Measurements from ENCODE around the gene QSOX1.
A peak's percentile ranks its signal among the peaks of the same experiment; 100 is the strongest.
"Not testable (repeated sequence)": the region's sequence is repeated elsewhere in the genome, so short reads cannot be mapped to it uniquely, and the experiment has no call there.

QSOX1 gene

DNA sequence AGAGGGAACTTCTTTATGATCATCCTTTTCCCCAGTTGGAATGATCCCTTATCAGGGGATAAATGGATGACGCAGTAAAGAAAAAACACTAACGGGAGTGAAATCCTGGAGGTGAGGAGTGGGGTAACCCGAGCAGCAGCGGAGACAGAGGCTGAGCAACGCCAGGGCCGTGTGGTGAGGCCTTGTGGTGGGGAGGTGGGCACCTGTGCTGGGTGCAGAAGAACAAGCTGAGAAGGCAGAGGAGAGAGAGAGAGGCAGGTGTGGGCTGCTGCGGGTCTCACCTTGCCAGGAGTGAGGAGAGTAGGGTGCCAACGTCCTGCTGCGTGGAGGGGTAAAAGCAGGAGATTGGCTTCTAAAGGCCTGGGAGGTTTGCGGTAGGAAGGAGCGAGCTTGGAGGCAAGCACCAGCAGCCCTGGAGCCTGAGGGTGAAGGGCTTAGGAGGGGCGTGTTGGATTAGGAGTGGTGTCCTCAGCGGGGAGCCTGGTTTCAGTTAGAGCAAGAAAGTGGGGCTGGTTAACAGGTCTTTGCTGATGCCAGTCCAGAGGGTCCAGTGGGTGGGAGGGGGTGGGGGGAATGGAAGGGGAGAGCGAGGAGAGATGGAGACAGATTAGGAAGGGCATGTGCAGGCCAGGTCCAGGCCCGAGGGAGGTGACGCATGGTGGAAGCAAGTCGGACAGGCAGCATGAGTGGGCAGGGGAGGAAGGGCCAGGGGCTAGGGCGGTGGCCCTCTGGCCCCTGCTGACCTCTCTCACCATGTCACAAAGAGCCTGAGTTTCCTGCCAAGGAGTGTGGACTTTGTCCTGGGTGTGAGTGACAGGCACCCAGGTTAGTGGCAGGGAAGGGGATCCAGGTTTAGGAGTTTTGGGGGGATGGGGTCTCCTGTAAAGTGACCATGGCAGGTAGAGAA is 38.7 kb downstream of the QSOX1 start:
- DNase-seq (ENCODE audit: low spot score), result no peak

DNA sequence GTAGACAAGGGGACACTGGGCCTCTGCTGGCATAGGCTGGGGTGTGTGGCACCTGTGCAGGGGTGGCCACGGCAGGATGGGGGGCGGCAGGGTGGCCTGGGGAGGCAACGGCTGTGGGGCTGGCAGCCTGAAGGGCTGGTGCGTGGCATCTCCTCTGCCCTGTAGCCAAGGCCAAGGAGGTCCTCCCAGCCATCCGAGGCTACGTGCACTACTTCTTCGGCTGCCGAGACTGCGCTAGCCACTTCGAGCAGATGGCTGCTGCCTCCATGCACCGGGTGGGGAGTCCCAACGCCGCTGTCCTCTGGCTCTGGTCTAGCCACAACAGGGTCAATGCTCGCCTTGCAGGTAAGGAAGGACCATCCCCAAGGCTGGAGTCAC is 39.4 kb downstream of the QSOX1 start:
- no peak for DNase-seq (ENCODE audit: low spot score)

DNA sequence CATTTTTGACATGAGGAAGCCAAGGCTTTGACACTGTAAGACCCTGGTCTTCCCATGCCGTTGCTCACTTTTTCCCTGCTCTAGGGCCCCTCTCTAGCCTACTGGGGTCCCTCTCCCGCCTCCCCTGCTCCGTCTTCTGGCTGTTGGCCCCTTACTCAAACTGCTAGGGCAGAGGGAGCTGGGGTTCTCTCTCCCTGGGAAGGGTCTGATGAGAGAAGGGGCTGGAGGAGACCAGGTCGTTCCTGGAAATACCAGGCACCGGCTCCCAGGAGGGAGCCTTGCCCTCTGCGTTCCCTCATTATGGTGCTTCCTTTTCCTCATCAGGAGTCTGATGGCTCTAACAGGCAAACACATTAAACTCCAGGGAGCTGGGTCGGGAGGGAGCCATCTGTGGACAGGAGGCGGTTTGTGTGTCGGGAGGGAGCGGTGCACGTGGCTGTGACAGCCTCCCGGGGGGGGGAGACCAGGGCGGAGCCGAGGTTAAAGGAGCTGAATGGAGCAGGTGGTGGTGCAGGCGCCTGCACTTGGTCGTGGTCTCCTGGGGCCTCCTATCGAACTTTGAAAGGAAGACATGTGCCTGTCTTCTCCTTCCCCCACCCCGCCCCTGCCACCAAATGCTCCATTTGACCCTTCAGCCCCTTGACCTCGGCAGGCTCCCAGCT is 40.0 kb downstream of the QSOX1 start:
- no peak for DNase-seq (ENCODE audit: low spot score)

DNA sequence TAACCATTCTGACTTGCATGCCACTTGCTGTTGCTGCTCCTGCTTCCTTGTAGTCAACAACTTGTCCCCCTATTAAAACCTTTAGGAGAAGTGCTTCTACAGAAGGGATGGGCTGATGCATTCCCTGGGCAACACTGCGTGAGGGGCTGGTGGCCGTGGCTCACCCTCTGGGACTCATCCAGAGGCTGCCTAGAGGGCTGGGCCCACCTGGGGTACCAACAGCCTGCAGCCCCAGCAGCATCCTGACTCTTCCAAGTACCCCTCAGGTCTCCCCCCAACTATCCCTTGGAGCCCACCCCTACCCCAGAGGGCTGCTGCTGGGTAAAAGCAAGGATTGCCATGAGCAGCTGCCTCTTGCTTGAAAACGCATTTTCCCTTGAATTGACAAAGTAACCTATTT is 40.7 kb downstream of the QSOX1 start:
- DNase-seq (ENCODE audit: low spot score), result no peak

DNA sequence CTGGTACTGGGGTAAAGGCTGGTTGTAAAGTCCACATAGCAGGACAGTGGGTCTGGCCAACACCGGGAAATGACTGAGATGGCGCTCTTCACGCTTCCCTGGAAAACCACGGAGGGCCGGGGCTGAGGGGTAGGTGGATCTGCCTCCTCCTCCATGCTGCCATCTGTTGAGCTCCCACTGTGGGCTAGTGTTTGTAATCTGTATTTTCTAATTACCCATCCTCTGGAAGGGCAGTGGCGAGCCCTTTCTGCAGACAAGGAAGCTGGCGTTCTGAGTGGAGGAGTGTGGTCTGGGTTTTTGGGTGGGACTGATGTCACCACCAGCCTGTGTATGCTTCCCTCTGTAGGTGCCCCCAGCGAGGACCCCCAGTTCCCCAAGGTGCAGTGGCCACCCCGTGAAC is 41.2 kb downstream of the QSOX1 start:
- DNase-seq (ENCODE audit: low spot score), result no peak

DNA sequence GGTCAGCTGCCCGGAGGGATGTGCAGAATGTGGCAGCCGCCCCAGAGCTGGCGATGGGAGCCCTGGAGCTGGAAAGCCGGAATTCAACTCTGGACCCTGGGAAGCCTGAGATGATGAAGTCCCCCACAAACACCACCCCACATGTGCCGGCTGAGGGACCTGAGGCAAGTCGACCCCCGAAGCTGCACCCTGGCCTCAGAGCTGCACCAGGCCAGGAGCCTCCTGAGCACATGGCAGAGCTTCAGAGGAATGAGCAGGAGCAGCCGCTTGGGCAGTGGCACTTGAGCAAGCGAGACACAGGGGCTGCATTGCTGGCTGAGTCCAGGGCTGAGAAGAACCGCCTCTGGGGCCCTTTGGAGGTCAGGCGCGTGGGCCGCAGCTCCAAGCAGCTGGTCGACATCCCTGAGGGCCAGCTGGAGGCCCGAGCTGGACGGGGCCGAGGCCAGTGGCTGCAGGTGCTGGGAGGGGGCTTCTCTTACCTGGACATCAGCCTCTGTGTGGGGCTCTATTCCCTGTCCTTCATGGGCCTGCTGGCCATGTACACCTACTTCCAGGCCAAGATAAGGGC is 41.9 kb downstream of the QSOX1 start:
- DNase-seq (ENCODE audit: low spot score), result no peak

DNA sequence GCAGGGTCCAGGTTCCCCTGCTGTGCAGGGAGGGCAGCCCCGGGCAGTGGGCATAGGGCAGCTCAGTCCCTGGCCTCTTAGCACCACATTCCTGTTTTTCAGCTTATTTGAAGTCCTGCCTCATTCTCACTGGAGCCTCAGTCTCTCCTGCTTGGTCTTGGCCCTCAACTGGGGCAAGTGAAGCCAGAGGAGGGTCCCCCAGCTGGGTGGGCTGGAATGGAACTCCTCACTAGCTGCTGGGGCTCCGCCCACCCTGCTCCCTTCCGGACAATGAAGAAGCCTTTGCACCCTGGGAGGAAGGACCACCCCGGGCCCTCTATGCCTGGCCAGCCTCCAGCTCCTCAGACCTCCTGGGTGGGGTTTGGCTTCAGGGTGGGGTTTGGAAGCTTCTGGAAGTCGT is 42.6 kb downstream of the QSOX1 start:
- no peak for DNase-seq (ENCODE audit: low spot score)

DNA sequence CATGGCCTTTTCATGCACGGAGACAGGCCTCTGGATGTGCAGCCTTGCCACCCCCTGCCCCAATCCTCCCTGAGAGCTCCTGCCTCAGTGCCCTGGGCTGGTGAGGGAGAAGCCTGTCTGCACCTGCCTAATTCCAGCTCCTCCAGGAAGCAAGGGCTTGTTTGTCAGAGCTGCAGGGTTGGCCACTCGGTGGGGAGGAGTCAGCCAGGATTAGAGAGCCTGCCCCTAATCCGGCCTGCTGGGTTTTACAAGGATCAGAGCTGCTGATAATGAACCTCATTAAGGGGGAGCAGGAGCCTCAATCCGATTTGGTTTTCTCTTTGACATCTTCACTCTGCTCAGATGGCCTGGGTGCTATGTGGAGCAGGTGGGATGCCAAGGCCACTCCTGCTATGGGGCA is 43.5 kb downstream of the QSOX1 start:
- DNase-seq (ENCODE audit: low spot score), result no peak

DNA sequence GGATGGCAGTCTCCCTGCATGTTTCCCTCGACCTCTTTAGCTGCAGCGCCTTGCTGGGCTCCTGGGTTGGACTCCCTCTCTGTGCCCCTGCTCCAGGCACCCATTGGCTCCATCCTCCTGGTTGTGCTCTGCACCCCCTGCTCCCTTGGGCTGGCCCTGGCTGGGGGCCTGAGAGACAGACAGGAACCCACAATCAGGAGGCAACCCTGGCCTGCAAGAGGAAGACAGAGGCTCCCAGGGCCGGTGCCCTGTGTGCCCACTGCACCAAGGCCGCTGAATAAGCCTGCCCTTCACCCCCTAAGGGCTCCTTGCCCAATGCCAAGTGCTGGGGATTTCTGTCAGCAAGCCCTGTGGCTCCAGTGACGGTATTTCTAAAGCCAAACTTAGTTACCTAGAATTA is 43.9 kb downstream of the QSOX1 start:
- DNase-seq (ENCODE audit: low spot score), result no peak

DNA sequence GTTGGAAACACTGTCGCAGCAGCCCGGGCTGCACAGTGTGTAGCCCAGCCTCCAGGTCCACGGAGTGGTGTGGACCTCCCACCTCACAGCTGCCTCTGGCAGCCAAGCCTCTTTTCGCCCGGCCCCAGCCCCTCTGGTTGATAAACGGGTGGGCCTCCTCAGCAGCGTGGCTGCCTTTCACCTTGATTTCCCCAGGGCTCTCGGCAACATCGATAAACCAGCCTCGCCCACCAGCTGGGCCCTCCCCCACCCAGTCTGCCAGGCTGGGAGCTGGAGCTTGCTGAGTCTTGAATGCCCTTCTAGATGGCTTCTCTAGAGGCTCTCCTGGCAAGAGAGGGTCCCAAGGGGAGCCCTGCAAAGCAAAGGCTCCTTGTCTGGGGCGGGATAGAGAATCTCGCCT is 44.3 kb downstream of the QSOX1 start:
- DNase-seq (ENCODE audit: low spot score), result no peak

DNA sequence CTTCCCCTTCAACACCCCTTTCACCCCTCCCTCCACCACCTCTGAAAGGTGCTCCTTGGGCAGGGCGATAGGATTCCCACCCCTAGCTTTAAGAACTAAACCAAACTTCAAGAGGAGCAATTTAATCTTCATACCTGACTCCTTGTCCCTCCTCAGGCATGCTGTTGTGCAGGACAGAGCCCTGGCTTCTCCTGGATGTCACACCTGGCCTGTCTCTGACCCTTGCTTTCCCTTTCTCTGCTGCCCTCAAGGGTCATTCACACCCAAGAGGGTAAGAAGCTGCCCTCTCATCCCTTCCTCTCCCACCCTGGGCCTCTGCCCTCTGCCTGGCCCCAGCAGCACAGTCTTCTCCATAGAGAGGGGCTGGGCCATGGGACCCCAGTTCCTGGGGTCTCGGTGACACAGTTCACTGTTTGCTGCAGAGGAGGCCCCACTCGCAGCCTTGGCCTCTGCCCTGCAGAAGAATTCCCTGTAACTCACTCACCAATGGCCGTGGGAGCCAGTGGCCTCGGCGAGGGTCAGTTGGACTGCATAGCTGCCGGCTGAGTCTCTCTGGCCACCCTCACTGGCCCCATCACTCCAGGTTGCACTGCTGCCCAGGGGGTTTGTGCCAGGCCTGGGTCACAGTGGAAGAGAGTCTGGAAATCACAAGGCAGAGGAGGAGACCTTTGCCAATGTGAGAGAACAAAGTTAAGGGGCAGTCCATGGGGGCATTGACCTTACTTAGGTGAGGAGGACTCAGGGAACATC is 47.0 kb downstream of the QSOX1 start:
- no peak for DNase-seq (ENCODE audit: low spot score)

DNA sequence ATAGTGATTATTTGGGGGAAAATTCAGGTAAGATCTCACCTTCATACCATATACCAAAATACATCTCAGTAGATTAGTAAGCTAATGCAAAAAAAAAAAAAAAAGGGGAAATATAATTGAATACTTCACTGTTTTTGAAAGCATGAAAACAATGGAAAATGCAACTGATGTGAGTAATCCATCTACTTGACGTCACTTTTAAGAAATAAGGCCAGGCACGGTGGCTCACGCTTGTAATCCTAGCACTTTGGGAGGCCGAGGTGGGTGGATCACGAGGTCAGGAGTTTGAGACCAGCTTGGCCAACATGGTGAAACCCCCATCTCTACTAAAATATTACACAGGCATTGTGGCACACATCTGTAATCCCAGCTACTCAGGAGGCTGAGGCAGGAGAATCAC is 47.9 kb downstream of the QSOX1 start:
- not testable (repeated sequence) for DNase-seq (ENCODE audit: low spot score)

DNA sequence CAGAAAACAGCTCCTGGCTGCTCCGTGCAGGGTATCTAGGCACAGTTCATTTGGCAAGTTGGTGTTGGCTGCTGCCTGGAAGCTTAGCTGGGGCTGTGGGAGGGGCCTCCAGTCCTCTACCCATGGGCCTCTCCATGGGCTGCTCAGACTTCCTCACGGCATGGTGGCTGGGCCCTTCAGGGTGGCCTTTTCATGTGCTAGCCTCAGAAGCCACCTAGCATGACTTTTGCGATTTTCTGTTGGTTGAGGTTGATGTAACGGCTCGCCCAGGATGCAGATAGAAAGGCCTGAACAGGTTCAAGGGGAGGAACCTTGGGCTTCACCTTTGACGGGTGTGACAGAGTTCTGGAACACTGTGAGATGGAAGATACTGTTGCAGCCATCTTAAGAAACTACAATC is 49.6 kb downstream of the QSOX1 start:
- no peak for DNase-seq (ENCODE audit: low spot score)

DNA sequence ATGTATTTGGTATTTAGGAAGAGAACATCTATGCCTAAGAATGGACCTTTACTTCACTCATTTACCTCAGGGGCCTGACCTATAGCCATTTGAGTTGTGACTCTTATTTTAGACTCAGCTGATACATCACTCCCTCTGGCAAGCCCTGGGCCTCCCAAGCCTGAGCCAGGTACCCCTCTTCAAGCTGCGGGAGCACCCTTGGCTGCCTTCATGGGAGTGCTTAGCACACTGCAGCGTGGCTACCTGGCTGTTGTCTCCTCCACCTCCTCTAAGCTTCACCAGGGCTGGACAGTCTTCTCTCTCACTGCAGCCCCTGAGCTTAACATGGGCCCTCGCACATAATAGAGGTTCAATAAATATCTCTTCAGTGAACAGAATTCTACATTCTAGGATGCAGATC is 51.9 kb downstream of the QSOX1 start:
- DNase-seq (ENCODE audit: low spot score), result no peak

DNA sequence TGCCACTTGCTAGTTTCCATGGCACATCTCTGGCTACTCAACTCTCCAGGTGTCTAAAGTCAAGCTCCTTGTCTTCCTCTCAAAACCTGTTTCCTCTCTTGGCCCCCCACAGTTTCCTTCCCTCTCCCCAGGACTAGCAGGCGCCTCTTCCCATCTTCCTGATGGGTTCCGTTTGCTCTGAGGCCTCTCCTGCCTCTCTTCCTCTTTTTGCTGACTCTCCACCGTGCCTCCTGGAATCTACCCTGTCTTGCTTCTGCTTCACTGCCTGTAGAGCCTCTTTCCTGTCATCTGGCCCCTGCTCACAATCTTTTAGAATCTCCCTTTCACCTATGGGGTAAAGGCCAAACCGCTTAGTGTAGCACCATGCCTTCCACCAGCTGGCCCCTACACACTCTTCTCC is 53.6 kb downstream of the QSOX1 start:
- no peak for DNase-seq (ENCODE audit: low spot score)

DNA sequence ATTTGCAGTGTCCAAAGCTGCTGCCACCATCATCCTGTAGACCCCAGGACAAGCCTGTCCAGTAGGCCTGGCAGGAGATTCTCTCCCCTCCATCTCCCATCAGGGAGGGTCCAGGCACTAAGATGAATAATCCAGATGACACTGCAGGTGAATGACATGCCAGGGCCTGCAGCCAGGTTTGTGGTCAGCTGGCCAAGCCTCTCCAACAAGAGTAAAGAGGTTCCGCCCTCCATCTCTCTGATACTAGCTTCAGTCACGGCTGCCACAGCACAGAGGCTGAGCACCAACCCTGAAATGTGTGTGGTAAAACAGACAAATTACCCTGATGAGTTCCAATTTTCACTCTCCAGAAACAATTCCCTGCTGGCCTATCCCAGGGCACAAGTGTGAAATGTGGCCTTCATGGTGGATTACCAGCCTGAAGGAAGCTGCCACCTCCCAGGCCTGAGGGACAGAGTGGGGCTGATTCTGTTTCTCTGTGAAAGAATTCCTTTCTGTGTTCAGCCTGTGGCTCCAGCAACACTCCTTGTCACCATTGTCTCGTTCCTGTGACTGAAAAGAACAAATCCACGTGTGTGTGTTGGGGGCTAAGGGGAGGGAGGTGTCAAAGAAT is 55.4 kb downstream of the QSOX1 start:
- no peak for DNase-seq (ENCODE audit: low spot score)

DNA sequence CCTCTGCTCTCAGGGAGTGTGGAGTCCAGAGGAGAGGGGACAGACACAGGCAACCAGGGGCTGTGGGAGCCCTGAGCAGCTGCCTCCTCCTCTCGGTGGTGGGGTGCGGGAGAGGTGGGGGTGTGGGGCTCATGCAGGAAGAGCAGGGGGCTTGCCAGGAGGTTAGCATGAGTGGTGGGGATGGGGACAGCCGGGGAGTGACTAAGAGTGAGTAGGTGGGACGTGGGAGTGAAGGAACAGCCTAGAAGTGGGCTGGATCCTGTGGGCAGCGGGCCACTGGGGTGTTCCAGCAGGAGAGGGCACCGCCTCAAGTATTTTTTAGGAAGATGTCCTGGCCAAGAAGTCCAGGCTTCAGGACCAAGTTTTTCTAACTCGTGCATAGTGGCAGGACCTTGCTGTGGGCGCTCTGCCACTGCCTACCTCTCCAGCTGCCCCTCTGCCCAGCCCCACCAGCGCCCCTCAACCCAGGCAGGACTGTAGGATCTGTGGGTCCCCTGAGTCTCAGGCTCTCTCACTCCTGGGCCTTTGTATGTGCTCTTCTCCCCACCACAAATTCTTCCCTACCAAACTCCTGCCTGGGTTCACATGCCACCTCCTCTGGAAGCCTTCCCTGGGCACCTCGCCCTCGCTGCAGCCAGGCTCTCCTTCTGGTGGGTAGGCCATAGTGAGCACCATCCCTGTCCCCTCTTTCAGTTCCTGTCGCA is 56.6 kb downstream of the QSOX1 start:
- DNase-seq (ENCODE audit: low spot score), result no peak

DNA sequence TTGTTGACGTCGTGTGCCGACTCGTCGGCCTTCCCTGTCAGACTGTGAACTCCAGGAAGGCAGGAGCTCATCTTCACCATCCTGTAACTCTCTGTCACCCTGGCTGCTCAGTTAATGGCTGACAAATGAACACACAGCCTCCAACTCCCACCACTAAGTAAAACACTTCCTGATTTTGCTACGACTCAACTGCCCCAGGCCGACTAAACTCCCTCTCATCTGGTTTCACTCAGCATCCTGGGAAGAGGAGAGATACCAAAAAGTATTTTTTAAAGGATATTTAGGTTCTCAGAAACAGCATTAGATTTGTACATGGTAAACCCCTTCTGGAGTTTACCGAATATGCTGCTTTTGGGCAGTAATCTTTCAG is 57.2 kb downstream of the QSOX1 start:
- no peak for DNase-seq (ENCODE audit: low spot score)

DNA sequence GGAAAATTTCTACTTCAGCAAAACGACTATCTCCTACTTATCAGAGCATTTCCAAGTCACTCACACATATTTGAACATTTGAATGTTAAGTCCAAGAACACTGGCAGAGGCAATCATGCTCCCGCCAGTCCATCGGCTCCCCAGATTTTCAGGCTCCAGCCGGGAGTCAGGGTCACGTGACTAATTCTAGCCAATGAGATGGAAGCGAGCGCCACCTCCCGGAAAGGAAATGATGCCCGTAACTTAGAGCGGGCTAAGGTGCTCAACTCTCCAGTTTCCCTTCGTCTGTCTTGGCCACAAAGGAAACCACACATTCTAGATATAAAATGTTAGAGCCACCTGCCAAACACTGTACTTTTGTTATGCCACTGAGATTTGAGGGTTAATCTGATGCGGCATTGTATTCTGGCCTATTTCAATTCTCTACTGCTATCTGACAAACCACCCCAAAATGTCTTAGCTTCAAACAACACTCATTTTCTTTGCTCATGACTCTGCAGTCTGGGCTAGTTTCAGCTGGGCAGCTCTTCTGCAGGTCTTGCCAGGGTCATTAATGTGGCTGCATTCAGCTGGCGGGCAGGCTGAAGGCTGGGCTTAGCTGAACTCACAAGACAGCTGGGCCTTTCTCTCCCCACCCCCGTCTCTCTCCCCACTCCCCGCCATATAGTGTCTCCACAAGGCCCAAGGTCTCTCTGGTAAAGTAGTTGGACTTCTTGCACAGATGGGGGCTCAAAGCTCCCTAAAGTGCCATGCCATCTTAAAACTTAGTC is 58.9 kb downstream of the QSOX1 start:
- peak; percentile 26 for DNase-seq (ENCODE audit: low spot score)

DNA sequence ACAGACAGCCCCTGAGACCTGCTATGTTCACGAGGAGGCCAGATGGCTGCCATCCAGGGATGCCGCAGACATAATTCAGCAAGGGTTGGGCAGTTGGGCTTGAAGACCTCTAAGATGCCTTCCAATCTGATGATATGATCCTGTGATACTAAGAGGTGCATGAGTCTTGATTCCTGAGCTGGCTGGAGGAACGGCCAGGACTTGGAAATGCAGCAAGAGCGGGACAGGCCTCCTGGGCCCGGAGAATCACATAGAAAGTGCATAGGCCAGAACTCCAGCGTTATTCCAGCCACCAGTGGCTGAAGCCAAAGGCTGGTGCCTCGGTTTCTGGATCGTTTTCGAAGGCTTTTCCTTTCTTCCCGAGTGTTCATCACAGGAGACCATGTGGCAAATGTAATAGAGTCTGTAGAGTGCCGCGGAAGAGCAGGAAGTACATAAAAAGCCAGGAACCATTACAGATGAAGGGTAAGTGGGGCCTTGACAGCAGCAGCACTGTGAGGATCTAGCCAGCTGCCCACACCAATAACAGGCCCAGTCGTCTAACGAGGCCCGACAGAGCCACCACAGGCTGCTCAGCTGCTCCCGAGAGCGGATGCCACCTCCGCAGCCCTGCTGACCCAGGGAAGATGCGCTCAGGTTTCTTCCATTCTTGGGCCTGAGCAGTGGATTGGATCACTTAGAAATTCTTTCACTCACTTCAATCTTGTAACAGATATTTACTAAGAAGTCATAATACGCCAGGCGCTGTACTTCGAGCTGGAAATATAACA is 61.4 kb downstream of the QSOX1 start:
- no peak for DNase-seq (ENCODE audit: low spot score)
